COLO668 (cell line): ENCODE results near the gene GHRH.

ENCODE experiments used
- DNase-seq: peaks from one replicate; lab custom pipeline; 2025; ENCODE audit not compliant: unreplicated experiment; lab: John Stamatoyannopoulos, UW

GHRH gene

GRCh38 chr20:37261714-37262113 is at the start of gene GHRH:
TSS of gene GHRH (minus strand) at chr20:37261814. CDS start at chr20:37256889, 4,925 bp downstream.
- DNase-seq = no peak

GRCh38 chr20:37310951-37311350 is 49.3 kb upstream of the GHRH start:
- DNase-seq = no peak

- DNase-seq = no peak
Measured at GRCh38 chr20:37309936-37310590, 48.4 kb upstream of the GHRH start.

- no peak for DNase-seq
Measured at GRCh38 chr20:37309290-37309689, 47.7 kb upstream of the GHRH start.

GRCh38 chr20:37308086-37309050 is 46.8 kb upstream of the GHRH start:
- DNase-seq = no peak

GRCh38 chr20:37305839-37306238 is 44.2 kb upstream of the GHRH start:
- DNase-seq = no peak

- no peak for DNase-seq
Measured at GRCh38 chr20:37305079-37305478, 43.5 kb upstream of the GHRH start.

- DNase-seq = peak; percentile 31
Measured at GRCh38 chr20:37303637-37304036, 42.0 kb upstream of the GHRH start.

- DNase-seq = no peak
Measured at GRCh38 chr20:37302981-37303380, 41.4 kb upstream of the GHRH start.

GRCh38 chr20:37301558-37301957 is 39.9 kb upstream of the GHRH start:
- DNase-seq = no peak

- no peak for DNase-seq
Measured at GRCh38 chr20:37301120-37301519, 39.5 kb upstream of the GHRH start.

GRCh38 chr20:37299718-37300528 is 38.3 kb upstream of the GHRH start:
- no peak for DNase-seq

- no peak for DNase-seq
Measured at GRCh38 chr20:37298190-37298939, 36.8 kb upstream of the GHRH start.

GRCh38 chr20:37297066-37297736 is 35.6 kb upstream of the GHRH start:
- DNase-seq = no peak

- DNase-seq = no peak
Measured at GRCh38 chr20:37296371-37296770, 34.8 kb upstream of the GHRH start.

- peak; percentile 92 for DNase-seq
Measured at GRCh38 chr20:37295595-37295994, 34.0 kb upstream of the GHRH start.

GRCh38 chr20:37295001-37295400 is 33.4 kb upstream of the GHRH start:
- peak; percentile 46 for DNase-seq

- no peak for DNase-seq
Measured at GRCh38 chr20:37294262-37294981, 32.8 kb upstream of the GHRH start.

GRCh38 chr20:37293301-37293943 is 31.8 kb upstream of the GHRH start:
- peak; percentile 34 for DNase-seq
